GM12878 (cell line): Measurements from ENCODE around the gene MYO19. TPM values are rescaled to one million over a fixed set of nuclear protein-coding genes. Genes with fewer than 3 reads are reported as not detected.

Source experiments
- ATAC-seq: fragments of 200-7000 bp; cut with Tn5 transposase; 3 replicates; pipeline ENCODE4 v1.9.1; 2020; ENCODE audit warnings: mild to moderate bottlenecking, moderate library complexity
- BruUV-seq: library from RNA; stranded (reverse); fragments of 400-500 nt; replicated peaks from 2 replicates; lab custom pipeline; 2021; lab: Mats Ljungman, UMichigan
- CTCF ChIA-PET: fragments of 300-600 bp; sonication (Branson Sonifier 250); formaldehyde crosslinking; extraction: SDS; loops from one replicate; lab custom pipeline; 2021; ENCODE audit warnings: inconsistent platforms; lab: Yijun Ruan, JAX
- POLR2A ChIA-PET: fragments of 350-600 bp; formaldehyde crosslinking; extraction: SDS; loops from one replicate; lab custom pipeline; 2021; ENCODE audit warnings: inconsistent platforms; lab: Charles Lee
- RAD21 ChIA-PET: fragments of 300-600 bp; sonication (Branson Sonifier 250); formaldehyde crosslinking; loops from one replicate; lab custom pipeline; 2023; ENCODE audit warnings: antibody characterized with exemption; ENCODE audit not compliant: unreplicated experiment; lab: Charles Lee
- SMC1A ChIA-PET: fragments of 300-600 bp; sonication (Branson Sonifier 250); formaldehyde crosslinking; loops from one replicate; lab custom pipeline; 2023; ENCODE audit not compliant: unreplicated experiment, uncharacterized antibody; lab: Charles Lee
- DNase-seq: peaks from one replicate; pipeline ENCODE4 v3.0.0-alpha.2; 2011; ENCODE audit warnings: low read depth, low spot score
- FAIRE-seq: peaks from 3 replicates; lab custom pipeline; 2011; peaks lifted over from hg19 to GRCh38; lab: Jason Lieb, UNC
- H2AFZ ChIP-seq: 2 replicates; pipeline ENCODE4 v1.6.0; 2011; ENCODE audit warnings: low read depth, low read length, control low read depth; ENCODE audit not compliant: control insufficient read depth
- H3K27ac ChIP-seq: 2 replicates; pipeline ENCODE4 v1.5.1; 2011; ENCODE audit warnings: control low read depth; ENCODE audit not compliant: control insufficient read depth, insufficient read depth
- H3K27me3 ChIP-seq, 2 experiments: replicated peaks in 1 of 2; 2 replicates each; pipeline versions ENCODE4 v1.6.0 to v1.6.1; 2011; ENCODE audit warnings: low read length in 1 of 2; ENCODE audit not compliant: control insufficient read depth in 2 of 2, insufficient read depth in 2 of 2
- H3K36me3 ChIP-seq, 2 experiments: 2 replicates each; pipeline ENCODE4 v1.5.1; 2011; ENCODE audit warnings: low read length in 1 of 2; ENCODE audit not compliant: control insufficient read depth in 2 of 2, insufficient read depth in 2 of 2
- H3K4me1 ChIP-seq: 2 replicates; pipeline ENCODE4 v1.6.1; 2011; ENCODE audit warnings: mild to moderate bottlenecking, low read length, moderate library complexity, mixed read lengths; ENCODE audit not compliant: control insufficient read depth, insufficient read depth
- H3K4me2 ChIP-seq: 2 replicates; pipeline ENCODE4 v1.6.0; 2011; ENCODE audit warnings: control low read depth; ENCODE audit not compliant: control insufficient read depth, insufficient read depth
- H3K4me3 ChIP-seq: fragments of 200-600 bp; sonication (generic); 2 replicates; pipeline ENCODE4 v1.5.1; 2016
- H3K79me2 ChIP-seq: 2 replicates; pipeline ENCODE4 v1.6.0; 2011; ENCODE audit warnings: low read length; ENCODE audit not compliant: control insufficient read depth, insufficient read depth
- H3K9ac ChIP-seq: 2 replicates; pipeline ENCODE4 v1.8.0; 2011; ENCODE audit warnings: low read length, control low read depth, mixed read lengths; ENCODE audit not compliant: control insufficient read depth, insufficient read depth
- H3K9me3 ChIP-seq: replicated peaks from 3 replicates; pipeline ENCODE4 v1.5.1; 2011; ENCODE audit warnings: mild to moderate bottlenecking, low read length; ENCODE audit not compliant: control insufficient read depth, insufficient read depth
- H4K20me1 ChIP-seq: 2 replicates; pipeline ENCODE4 v1.6.0; 2011; ENCODE audit not compliant: control insufficient read depth, insufficient read depth
- ETV6 ChIP-seq, 2 experiments: fragments of 450-650 bp in 1 of 2; IDR thresholded peaks in 1 of 2; conservative IDR thresholded peaks in 1 of 2; 2 replicates each; pipeline ENCODE4 v1.6.1; 2014; ENCODE audit warnings: antibody characterized with exemption in 1 of 2, borderline replicate concordance in 1 of 2, low read depth in 1 of 2, mild to moderate bottlenecking in 1 of 2, moderate library complexity in 1 of 2
- MEF2B ChIP-seq: fragments of 450-650 bp; IDR thresholded peaks from 2 replicates; pipeline ENCODE4 v1.6.1; 2018; ENCODE audit warnings: mild to moderate bottlenecking, moderate library complexity; ENCODE audit not compliant: partially characterized antibody, poor library complexity, severe bottlenecking
- NBN ChIP-seq: fragments of 450-650 bp; IDR thresholded peaks from 2 replicates; pipeline ENCODE4 v1.6.1; 2016
- NR2C2 ChIP-seq: IDR thresholded peaks from 2 replicates; pipeline ENCODE4 v1.6.1; 2011; ENCODE audit warnings: borderline replicate concordance, low read depth; ENCODE audit not compliant: control insufficient read depth, insufficient read length
- STAT1 ChIP-seq: fragments of 450-650 bp; conservative IDR thresholded peaks from 2 replicates; pipeline ENCODE4 v1.6.1; 2014; ENCODE audit warnings: antibody characterized with exemption, mild to moderate bottlenecking
- TAF1 ChIP-seq: IDR thresholded peaks from 2 replicates; pipeline ENCODE4 v1.6.1; 2011; ENCODE audit warnings: mild to moderate bottlenecking, low read depth, low read length, borderline replicate concordance
- WRNIP1 ChIP-seq: IDR thresholded peaks from 2 replicates; pipeline ENCODE4 v1.6.1; 2011; ENCODE audit warnings: low read depth, low read length, improper control_type of control experiment, borderline replicate concordance
- WGBS: methylation state at CpG from one replicate; pipeline ENCODE4 v1.1.6; 2016; ENCODE audit warnings: low lambda C conversion rate; ENCODE audit not compliant: insufficient replicate concordance, insufficient coverage; ENCODE audit errors: missing lambda C conversion rate; 5-methylcytosine and 5-hydroxymethylcytosine counted together
- in situ Hi-C: fragments of 300-500 bp; cut with MboI; formaldehyde crosslinking; loops from 9 replicates; pipeline ENCODE4 v1.14.3; 2018; ENCODE audit warnings: mixed read lengths
- intact Hi-C: fragments of 100-400 bp; cut with micrococcal nuclease; formaldehyde crosslinking; loops from one replicate; pipeline ENCODE4 v1.14.2; 2022; ENCODE audit not compliant: unreplicated experiment
- polyA plus RNA-seq, 11 experiments: library from polyadenylated mRNA; depleted of rRNA in 4 of 11; unstranded in 6 of 11; stranded (reverse) in 5 of 11; fragments of >200 nt; fragmentation: Nextera tagmentation in 4 of 11; fragmentation: Illumina TruSeq in 1 of 11; extraction: Ambion mirVana in 4 of 11; extraction: Trizol in 1 of 11; gene quantifications; 1 replicate in 1 of 11; 2 replicates in 10 of 11; pipeline versions ENCODE4 v1.2.1 to v1.2.3, GENCODE V29; 2011 to 2016; ENCODE audit warnings: inconsistent platforms in 2 of 11, missing spikeins in 2 of 11, low read depth in 1 of 11
- total RNA-seq, 4 experiments: library from RNA; depleted of rRNA in 3 of 4; stranded (reverse); fragments of >200 nt in 3 of 4; fragmentation: Illumina TruSeq in 1 of 4; extraction: Trizol in 1 of 4; gene quantifications; 2 replicates each; pipeline versions ENCODE4 v1.2.1 to v1.2.3, GENCODE V29; 2013 to 2021
- TF ChIP-seq, protein P1 (sequence below): fragments of 450-650 bp; conservative IDR thresholded peaks from 2 replicates; pipeline ENCODE4 v1.6.1; 2017; ENCODE audit warnings: mild to moderate bottlenecking, moderate library complexity

The MYO19 gene
- total and polyA plus RNA-seq, 10 of the 15 experiments (the other 5 are each of a cell fraction or from before 2014, with no cell fraction given) = 11.4 to 103 (median 67.1) TPM

DNA sequence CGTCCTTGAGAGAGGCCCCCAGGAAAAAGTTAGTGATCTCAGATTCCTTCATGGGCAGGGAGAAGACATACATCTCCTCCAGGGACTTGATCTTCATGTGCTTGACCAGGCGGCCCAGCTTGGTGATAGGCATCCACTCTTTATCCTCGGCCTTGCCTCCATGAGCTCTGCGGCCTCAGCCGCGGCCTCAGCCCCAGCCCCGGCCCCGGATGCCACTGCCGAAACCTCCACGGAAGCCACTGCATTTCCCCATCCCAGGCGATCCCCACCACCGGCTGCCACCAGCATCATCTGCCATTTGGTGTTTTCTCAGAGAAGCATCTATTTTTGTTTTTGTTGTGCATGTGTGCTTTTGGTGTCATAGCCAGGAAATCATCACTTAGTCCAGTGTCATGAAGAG is 40.4 kb upstream of the MYO19 start:
- H3K9ac ChIP-seq = no peak overlapping the region
- H2AFZ ChIP-seq = no peak overlapping the region
- no peak for DNase-seq
- no peaks in the 10 kb centered on the region; the same call in 1 of the 2 replicates for H4K20me1 ChIP-seq
- ATAC-seq = no peak
- H3K4me1 ChIP-seq = no peaks in the 10 kb centered on the region
- SMC1A ChIA-PET = no interaction called here
- no peaks in the 10 kb centered on the region; the same call in 1 of the 2 replicates for H3K79me2 ChIP-seq
- RAD21 ChIA-PET = no interaction called here
- H3K4me3 ChIP-seq = no peak overlapping the region
- no peak for FAIRE-seq
- H3K27ac ChIP-seq = no peak overlapping the region
- H3K27me3 ChIP-seq = no peaks in the 10 kb centered on the region
- in situ Hi-C loops = no loop called here
- TF ChIP-seq ETV6 (conservative IDR thresholded peaks at IDR 0.05 in 1 of 2, IDR thresholded peaks at IDR 0.05 in 1 of 2; ENCODE audit: borderline replicate concordance in 1 of 2, low read depth in 1 of 2) (no peak), MEF2B (no peak), TAF1 (no peak), WRNIP1 (no peak), NBN (no peak), STAT1 (no peak), NR2C2 (no peak)
- TF ChIP-seq, protein P1, sequence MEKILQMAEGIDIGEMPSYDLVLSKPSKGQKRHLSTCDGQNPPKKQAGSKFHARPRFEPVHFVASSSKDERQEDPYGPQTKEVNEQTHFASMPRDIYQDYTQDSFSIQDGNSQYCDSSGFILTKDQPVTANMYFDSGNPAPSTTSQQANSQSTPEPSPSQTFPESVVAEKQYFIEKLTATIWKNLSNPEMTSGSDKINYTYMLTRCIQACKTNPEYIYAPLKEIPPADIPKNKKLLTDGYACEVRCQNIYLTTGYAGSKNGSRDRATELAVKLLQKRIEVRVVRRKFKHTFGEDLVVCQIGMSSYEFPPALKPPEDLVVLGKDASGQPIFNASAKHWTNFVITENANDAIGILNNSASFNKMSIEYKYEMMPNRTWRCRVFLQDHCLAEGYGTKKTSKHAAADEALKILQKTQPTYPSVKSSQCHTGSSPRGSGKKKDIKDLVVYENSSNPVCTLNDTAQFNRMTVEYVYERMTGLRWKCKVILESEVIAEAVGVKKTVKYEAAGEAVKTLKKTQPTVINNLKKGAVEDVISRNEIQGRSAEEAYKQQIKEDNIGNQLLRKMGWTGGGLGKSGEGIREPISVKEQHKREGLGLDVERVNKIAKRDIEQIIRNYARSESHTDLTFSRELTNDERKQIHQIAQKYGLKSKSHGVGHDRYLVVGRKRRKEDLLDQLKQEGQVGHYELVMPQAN = no peak
- TF ChIP-seq, all 136 proteins: peak for 0
- intact Hi-C loops = no loop called here
- ChIA-PET CTCF (no interaction called here), POLR2A (no interaction called here)
- BruUV-seq = no TSS peak
- H3K9me3 ChIP-seq = no peaks in the 10 kb centered on the region
- H3K4me2 ChIP-seq = no peak overlapping the region
- WGBS = 95% methylated on average over 12 of the region's 12 CpGs
- H3K36me3 ChIP-seq = peaks cover 3 to 10% of the 10 kb centered on the region in 2 experiments; a peak in 3 of 4 replicates
